GM23338 (cell line): Measurements from ENCODE around the gene NHSL1. TPM values are rescaled to one million over a fixed set of nuclear protein-coding genes. Genes with fewer than 3 reads are reported as not detected.
A peak's percentile ranks its signal among the peaks of the same experiment; 100 is the strongest.

Experiments used
- ATAC-seq: fragments of 200-7000 bp; cut with Tn5 transposase; 3 replicates; pipeline ENCODE4 v1.9.1; 2020
- DNase-seq: peaks from one replicate; pipeline ENCODE4 v3.0.0-alpha.2; 2015; ENCODE audit warnings: low spot score
- H2AFZ ChIP-seq: fragments of 200-600 bp; sonication (generic); 2 replicates; pipeline ENCODE4 v1.8.0; 2016; ENCODE audit warnings: antibody characterized with exemption, mild to moderate bottlenecking, moderate library complexity
- H3F3A ChIP-seq: fragments of 200-600 bp; sonication (generic); replicated peaks from 2 replicates; pipeline ENCODE4 v1.8.0; 2017; ENCODE audit warnings: antibody characterized with exemption, mixed run types, low read depth
- H3K27ac ChIP-seq: fragments of 200-600 bp; sonication (generic); 2 replicates; pipeline ENCODE4 v1.6.1; 2016; ENCODE audit warnings: low read depth
- H3K27me3 ChIP-seq: fragments of 200-600 bp; sonication (generic); 2 replicates; pipeline ENCODE4 v1.8.0; 2016; ENCODE audit warnings: mild to moderate bottlenecking, mixed run types, moderate library complexity; ENCODE audit not compliant: insufficient read depth
- H3K36me3 ChIP-seq: fragments of 200-600 bp; sonication (generic); 2 replicates; pipeline ENCODE4 v1.8.0; 2016; ENCODE audit warnings: mild to moderate bottlenecking; ENCODE audit not compliant: insufficient read depth
- H3K4me1 ChIP-seq: fragments of 200-600 bp; sonication (generic); 2 replicates; pipeline ENCODE4 v1.8.0; 2016; ENCODE audit warnings: mild to moderate bottlenecking, moderate library complexity; ENCODE audit not compliant: insufficient read depth
- H3K4me2 ChIP-seq: fragments of 200-600 bp; sonication (generic); 2 replicates; pipeline ENCODE4 v1.7.1; 2017; ENCODE audit warnings: mixed run types
- H3K4me3 ChIP-seq: fragments of 200-600 bp; sonication (generic); 2 replicates; pipeline ENCODE4 v1.6.1; 2016; ENCODE audit warnings: mixed run types
- H3K79me2 ChIP-seq: fragments of 200-600 bp; sonication (generic); replicated peaks from 2 replicates; pipeline ENCODE4 v1.8.0; 2017; ENCODE audit warnings: mild to moderate bottlenecking; ENCODE audit not compliant: insufficient read depth
- H3K9me2 ChIP-seq: fragments of 200-600 bp; sonication (generic); 2 replicates; pipeline ENCODE4 v1.8.0; 2017; ENCODE audit not compliant: insufficient read depth
- H4K20me1 ChIP-seq: fragments of 200-600 bp; sonication (generic); replicated peaks from 2 replicates; pipeline ENCODE4 v1.8.0; 2017; ENCODE audit warnings: mild to moderate bottlenecking; ENCODE audit not compliant: insufficient read depth
- H3K27ac Mint-ChIP-seq: 2 replicates; pipeline ENCODE4 v1.8.0; 2020; ENCODE audit warnings: inconsistent platforms, mild to moderate bottlenecking, moderate library complexity, mixed read lengths
- H3K27me3 Mint-ChIP-seq: 3 replicates; pipeline ENCODE4 v1.8.0; 2022; ENCODE audit warnings: low read depth, mild to moderate bottlenecking, moderate library complexity, mixed read lengths, inconsistent platforms; ENCODE audit not compliant: insufficient read depth, poor library complexity
- H3K36me3 Mint-ChIP-seq: 3 replicates; pipeline ENCODE4 v1.8.0; 2021; ENCODE audit warnings: low read depth, mild to moderate bottlenecking, inconsistent platforms, moderate library complexity, mixed read lengths
- H3K4me1 Mint-ChIP-seq: 3 replicates; pipeline ENCODE4 v1.8.0; 2020; ENCODE audit warnings: mild to moderate bottlenecking, inconsistent platforms, mixed read lengths
- H3K4me3 Mint-ChIP-seq: 3 replicates; pipeline ENCODE4 v1.8.0; 2021; ENCODE audit warnings: moderate library complexity, mild to moderate bottlenecking, inconsistent platforms, mixed read lengths
- H3K9me3 Mint-ChIP-seq: 3 replicates; pipeline ENCODE4 v1.8.0; 2020; ENCODE audit warnings: moderate library complexity, mild to moderate bottlenecking, inconsistent platforms, mixed read lengths
- CREB1 ChIP-seq: fragments of 250-450 bp; sonication (Bioruptor Pico); IDR thresholded peaks from 2 replicates; pipeline ENCODE4 v1.5.0; 2020; ENCODE audit warnings: low read depth, mild to moderate bottlenecking, moderate library complexity
- EZH2 ChIP-seq: fragments of 200-600 bp; sonication (generic); IDR thresholded peaks from one replicate; pipeline ENCODE4 v1.8.0; 2017; ENCODE audit warnings: antibody characterized with exemption, mild to moderate bottlenecking, low read depth; ENCODE audit not compliant: unreplicated experiment
- EZH2phosphoT487 ChIP-seq: fragments of 200-600 bp; sonication (generic); IDR thresholded peaks from one replicate; pipeline ENCODE4 v1.8.1; 2018; ENCODE audit warnings: antibody characterized with exemption; ENCODE audit not compliant: unreplicated experiment
- JUNB ChIP-seq: IDR thresholded peaks from one replicate; pipeline ENCODE4 v1.6.1; 2016; ENCODE audit warnings: antibody characterized with exemption; ENCODE audit not compliant: unreplicated experiment
- NANOG ChIP-seq: IDR thresholded peaks from 2 replicates; pipeline ENCODE4 v1.6.1; 2016; ENCODE audit warnings: antibody characterized with exemption, borderline replicate concordance
- POLR2AphosphoS5 ChIP-seq: IDR thresholded peaks from 2 replicates; pipeline ENCODE4 v1.6.1; 2016; ENCODE audit warnings: antibody characterized with exemption, low read depth
- STAT1 ChIP-seq: IDR thresholded peaks from one replicate; pipeline ENCODE4 v1.6.1; 2016; ENCODE audit warnings: antibody characterized with exemption; ENCODE audit not compliant: unreplicated experiment
- ZNF114 ChIP-seq: fragments of 250-450 bp; sonication (Bioruptor Pico); IDR thresholded peaks from 2 replicates; pipeline ENCODE4 v1.5.0; 2020; ENCODE audit warnings: mild to moderate bottlenecking, moderate library complexity
- ZNF331 ChIP-seq: fragments of 250-450 bp; sonication (Bioruptor Pico); IDR thresholded peaks from 2 replicates; pipeline ENCODE4 v1.5.0; 2020; ENCODE audit warnings: low read depth, mild to moderate bottlenecking, moderate library complexity
- polyA plus RNA-seq: library from polyadenylated mRNA; unstranded; fragments of >200 nt; fragmentation: Nextera tagmentation; extraction: Ambion mirVana; gene quantifications from 2 replicates; pipeline ENCODE4 v1.2.1, GENCODE V29; 2016
- total RNA-seq: library from RNA; depleted of rRNA; stranded (reverse); fragments of >200 nt; shearing (Covaris generic); gene quantifications from 2 replicates; pipeline ENCODE4 v1.2.3, GENCODE V29; 2014
- TF ChIP-seq, protein P1 (sequence below): IDR thresholded peaks from one replicate; pipeline ENCODE4 v1.6.1; 2018; ENCODE audit warnings: antibody characterized with exemption; ENCODE audit not compliant: unreplicated experiment
- TF ChIP-seq, protein P2 (sequence below): IDR thresholded peaks from 2 replicates; pipeline ENCODE4 v1.6.1; 2016; ENCODE audit warnings: antibody characterized with exemption
- TF ChIP-seq, protein P3 (sequence below), 2 experiments: fragments of 200-600 bp in 1 of 2; sonication (generic) in 1 of 2; conservative IDR thresholded peaks; 2 replicates each; pipeline versions ENCODE4 v1.5.1 to v1.6.1; 2016 to 2017; ENCODE audit warnings: antibody characterized with exemption in 2 of 2, low read depth in 2 of 2, mild to moderate bottlenecking in 2 of 2, moderate library complexity in 1 of 2
- TF ChIP-seq, protein P4 (sequence below): fragments of 250-450 bp; sonication (Bioruptor Pico); IDR thresholded peaks from 2 replicates; pipeline ENCODE4 v1.5.0; 2020; ENCODE audit warnings: mild to moderate bottlenecking, moderate library complexity

NHSL1 gene
- total and polyA plus RNA-seq, 2 experiments from 2014 or later = 11.2 to 24.5 TPM

DNA sequence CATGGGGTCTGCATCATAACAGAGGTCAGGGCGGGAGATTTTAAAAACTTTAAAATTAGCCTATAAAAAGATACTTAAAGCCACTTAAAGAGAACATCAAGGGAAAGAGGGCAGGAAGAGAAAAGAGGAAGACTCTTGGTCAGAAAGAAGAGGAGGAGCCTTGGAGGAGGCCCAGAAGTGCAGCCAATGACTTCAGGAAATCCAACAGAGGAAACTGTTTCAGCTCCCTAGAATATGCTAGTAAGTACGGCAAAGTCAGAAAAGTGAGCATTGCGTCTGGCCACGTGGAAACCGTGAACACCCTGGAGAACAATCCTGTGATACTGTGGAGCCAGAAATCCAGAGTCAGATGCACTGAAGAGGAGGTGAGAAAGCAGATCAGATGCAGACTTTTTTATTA lies 22.5 kb upstream of the NHSL1 start:
- peak overlapping the region; percentile 68 for H3K27ac Mint-ChIP-seq
- H3K4me3 Mint-ChIP-seq = no peak overlapping the region

More for the DNA sequence above, 22.5 kb upstream of the NHSL1 start:
- Histone ChIP-seq H3K4me1 (peaks cover 34% of the 10 kb centered on the region), H3K36me3 (no peaks in the 10 kb centered on the region), H3K9me2 (no peaks in the 10 kb centered on the region), H3K79me2 (peaks cover 20% of the 10 kb centered on the region), H3K27ac (peak overlapping the region; percentile 80; the same call in 1 of the 2 replicates), H2AFZ (no peak overlapping the region), H3K4me2 (peak overlapping the region; percentile 44; the same call in 1 of the 2 replicates), H3K4me3 (no peak overlapping the region), H3K27me3 (no peaks in the 10 kb centered on the region), H4K20me1 (no peaks in the 10 kb centered on the region), H3F3A (no peaks in the 10 kb centered on the region)
- H3K36me3 Mint-ChIP-seq = peaks cover 8% of the 10 kb centered on the region; the same call in 2 of the 3 replicates
- peaks cover 27% of the 10 kb centered on the region for H3K4me1 Mint-ChIP-seq
- DNase-seq (no peak), ATAC-seq (no peak)
- H3K27me3 Mint-ChIP-seq = peaks cover 4% of the 10 kb centered on the region
- TF ChIP-seq ZNF114 (CRISPR knock-in tag) (no peak), JUNB (no peak), NANOG (no peak), EZH2phosphoT487 (no peak), ZNF331 (CRISPR knock-in tag) (no peak), EZH2 (no peak), STAT1 (no peak), POLR2AphosphoS5 (no peak), CREB1 (CRISPR knock-in tag) (no peak)
- TF ChIP-seq, protein P1, sequence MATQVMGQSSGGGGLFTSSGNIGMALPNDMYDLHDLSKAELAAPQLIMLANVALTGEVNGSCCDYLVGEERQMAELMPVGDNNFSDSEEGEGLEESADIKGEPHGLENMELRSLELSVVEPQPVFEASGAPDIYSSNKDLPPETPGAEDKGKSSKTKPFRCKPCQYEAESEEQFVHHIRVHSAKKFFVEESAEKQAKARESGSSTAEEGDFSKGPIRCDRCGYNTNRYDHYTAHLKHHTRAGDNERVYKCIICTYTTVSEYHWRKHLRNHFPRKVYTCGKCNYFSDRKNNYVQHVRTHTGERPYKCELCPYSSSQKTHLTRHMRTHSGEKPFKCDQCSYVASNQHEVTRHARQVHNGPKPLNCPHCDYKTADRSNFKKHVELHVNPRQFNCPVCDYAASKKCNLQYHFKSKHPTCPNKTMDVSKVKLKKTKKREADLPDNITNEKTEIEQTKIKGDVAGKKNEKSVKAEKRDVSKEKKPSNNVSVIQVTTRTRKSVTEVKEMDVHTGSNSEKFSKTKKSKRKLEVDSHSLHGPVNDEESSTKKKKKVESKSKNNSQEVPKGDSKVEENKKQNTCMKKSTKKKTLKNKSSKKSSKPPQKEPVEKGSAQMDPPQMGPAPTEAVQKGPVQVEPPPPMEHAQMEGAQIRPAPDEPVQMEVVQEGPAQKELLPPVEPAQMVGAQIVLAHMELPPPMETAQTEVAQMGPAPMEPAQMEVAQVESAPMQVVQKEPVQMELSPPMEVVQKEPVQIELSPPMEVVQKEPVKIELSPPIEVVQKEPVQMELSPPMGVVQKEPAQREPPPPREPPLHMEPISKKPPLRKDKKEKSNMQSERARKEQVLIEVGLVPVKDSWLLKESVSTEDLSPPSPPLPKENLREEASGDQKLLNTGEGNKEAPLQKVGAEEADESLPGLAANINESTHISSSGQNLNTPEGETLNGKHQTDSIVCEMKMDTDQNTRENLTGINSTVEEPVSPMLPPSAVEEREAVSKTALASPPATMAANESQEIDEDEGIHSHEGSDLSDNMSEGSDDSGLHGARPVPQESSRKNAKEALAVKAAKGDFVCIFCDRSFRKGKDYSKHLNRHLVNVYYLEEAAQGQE = no peak
- TF ChIP-seq, protein P2, sequence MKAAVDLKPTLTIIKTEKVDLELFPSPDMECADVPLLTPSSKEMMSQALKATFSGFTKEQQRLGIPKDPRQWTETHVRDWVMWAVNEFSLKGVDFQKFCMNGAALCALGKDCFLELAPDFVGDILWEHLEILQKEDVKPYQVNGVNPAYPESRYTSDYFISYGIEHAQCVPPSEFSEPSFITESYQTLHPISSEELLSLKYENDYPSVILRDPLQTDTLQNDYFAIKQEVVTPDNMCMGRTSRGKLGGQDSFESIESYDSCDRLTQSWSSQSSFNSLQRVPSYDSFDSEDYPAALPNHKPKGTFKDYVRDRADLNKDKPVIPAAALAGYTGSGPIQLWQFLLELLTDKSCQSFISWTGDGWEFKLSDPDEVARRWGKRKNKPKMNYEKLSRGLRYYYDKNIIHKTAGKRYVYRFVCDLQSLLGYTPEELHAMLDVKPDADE = no peak
- TF ChIP-seq, protein P3, sequence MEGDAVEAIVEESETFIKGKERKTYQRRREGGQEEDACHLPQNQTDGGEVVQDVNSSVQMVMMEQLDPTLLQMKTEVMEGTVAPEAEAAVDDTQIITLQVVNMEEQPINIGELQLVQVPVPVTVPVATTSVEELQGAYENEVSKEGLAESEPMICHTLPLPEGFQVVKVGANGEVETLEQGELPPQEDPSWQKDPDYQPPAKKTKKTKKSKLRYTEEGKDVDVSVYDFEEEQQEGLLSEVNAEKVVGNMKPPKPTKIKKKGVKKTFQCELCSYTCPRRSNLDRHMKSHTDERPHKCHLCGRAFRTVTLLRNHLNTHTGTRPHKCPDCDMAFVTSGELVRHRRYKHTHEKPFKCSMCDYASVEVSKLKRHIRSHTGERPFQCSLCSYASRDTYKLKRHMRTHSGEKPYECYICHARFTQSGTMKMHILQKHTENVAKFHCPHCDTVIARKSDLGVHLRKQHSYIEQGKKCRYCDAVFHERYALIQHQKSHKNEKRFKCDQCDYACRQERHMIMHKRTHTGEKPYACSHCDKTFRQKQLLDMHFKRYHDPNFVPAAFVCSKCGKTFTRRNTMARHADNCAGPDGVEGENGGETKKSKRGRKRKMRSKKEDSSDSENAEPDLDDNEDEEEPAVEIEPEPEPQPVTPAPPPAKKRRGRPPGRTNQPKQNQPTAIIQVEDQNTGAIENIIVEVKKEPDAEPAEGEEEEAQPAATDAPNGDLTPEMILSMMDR (conservative IDR thresholded peaks at IDR 0.05; ENCODE audit: low read depth in 2 of 2) = no peak
- TF ChIP-seq, protein P4, sequence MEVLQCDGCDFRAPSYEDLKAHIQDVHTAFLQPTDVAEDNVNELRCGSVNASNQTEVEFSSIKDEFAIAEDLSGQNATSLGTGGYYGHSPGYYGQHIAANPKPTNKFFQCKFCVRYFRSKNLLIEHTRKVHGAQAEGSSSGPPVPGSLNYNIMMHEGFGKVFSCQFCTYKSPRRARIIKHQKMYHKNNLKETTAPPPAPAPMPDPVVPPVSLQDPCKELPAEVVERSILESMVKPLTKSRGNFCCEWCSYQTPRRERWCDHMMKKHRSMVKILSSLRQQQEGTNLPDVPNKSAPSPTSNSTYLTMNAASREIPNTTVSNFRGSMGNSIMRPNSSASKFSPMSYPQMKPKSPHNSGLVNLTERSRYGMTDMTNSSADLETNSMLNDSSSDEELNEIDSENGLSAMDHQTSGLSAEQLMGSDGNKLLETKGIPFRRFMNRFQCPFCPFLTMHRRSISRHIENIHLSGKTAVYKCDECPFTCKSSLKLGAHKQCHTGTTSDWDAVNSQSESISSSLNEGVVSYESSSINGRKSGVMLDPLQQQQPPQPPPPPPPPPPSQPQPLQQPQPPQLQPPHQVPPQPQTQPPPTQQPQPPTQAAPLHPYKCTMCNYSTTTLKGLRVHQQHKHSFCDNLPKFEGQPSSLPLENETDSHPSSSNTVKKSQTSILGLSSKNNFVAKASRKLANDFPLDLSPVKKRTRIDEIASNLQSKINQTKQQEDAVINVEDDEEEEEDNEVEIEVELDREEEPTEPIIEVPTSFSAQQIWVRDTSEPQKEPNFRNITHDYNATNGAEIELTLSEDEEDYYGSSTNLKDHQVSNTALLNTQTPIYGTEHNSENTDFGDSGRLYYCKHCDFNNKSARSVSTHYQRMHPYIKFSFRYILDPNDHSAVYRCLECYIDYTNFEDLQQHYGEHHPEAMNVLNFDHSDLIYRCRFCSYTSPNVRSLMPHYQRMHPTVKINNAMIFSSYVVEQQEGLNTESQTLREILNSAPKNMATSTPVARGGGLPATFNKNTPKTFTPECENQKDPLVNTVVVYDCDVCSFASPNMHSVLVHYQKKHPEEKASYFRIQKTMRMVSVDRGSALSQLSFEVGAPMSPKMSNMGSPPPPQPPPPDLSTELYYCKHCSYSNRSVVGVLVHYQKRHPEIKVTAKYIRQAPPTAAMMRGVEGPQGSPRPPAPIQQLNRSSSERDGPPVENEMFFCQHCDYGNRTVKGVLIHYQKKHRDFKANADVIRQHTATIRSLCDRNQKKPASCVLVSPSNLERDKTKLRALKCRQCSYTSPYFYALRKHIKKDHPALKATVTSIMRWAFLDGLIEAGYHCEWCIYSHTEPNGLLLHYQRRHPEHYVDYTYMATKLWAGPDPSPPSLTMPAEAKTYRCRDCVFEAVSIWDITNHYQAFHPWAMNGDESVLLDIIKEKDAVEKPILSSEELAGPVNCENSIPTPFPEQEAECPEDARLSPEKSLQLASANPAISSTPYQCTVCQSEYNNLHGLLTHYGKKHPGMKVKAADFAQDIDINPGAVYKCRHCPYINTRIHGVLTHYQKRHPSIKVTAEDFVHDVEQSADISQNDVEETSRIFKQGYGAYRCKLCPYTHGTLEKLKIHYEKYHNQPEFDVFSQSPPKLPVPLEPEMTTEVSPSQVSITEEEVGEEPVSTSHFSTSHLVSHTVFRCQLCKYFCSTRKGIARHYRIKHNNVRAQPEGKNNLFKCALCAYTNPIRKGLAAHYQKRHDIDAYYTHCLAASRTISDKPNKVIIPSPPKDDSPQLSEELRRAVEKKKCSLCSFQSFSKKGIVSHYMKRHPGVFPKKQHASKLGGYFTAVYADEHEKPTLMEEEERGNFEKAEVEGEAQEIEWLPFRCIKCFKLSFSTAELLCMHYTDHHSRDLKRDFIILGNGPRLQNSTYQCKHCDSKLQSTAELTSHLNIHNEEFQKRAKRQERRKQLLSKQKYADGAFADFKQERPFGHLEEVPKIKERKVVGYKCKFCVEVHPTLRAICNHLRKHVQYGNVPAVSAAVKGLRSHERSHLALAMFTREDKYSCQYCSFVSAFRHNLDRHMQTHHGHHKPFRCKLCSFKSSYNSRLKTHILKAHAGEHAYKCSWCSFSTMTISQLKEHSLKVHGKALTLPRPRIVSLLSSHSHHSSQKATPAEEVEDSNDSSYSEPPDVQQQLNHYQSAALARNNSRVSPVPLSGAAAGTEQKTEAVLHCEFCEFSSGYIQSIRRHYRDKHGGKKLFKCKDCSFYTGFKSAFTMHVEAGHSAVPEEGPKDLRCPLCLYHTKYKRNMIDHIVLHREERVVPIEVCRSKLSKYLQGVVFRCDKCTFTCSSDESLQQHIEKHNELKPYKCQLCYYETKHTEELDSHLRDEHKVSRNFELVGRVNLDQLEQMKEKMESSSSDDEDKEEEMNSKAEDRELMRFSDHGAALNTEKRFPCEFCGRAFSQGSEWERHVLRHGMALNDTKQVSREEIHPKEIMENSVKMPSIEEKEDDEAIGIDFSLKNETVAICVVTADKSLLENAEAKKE = no peak
- H3K9me3 Mint-ChIP-seq = peaks cover 3% of the 10 kb centered on the region; the same call in 2 of the 3 replicates
